ENCODE results near the gene RNF32.
"Not testable (repeated sequence)": the region's sequence is repeated elsewhere in the genome, so short reads cannot be mapped to it uniquely, and the experiment has no call there.

RNF32 gene

GRCh38 chr7:156640949-156641485 lies 443 bp downstream of the RNF32 start:
- H3K4me3 Mint-ChIP-seq = peak overlapping the region; percentile 91 to 94

DNA sequence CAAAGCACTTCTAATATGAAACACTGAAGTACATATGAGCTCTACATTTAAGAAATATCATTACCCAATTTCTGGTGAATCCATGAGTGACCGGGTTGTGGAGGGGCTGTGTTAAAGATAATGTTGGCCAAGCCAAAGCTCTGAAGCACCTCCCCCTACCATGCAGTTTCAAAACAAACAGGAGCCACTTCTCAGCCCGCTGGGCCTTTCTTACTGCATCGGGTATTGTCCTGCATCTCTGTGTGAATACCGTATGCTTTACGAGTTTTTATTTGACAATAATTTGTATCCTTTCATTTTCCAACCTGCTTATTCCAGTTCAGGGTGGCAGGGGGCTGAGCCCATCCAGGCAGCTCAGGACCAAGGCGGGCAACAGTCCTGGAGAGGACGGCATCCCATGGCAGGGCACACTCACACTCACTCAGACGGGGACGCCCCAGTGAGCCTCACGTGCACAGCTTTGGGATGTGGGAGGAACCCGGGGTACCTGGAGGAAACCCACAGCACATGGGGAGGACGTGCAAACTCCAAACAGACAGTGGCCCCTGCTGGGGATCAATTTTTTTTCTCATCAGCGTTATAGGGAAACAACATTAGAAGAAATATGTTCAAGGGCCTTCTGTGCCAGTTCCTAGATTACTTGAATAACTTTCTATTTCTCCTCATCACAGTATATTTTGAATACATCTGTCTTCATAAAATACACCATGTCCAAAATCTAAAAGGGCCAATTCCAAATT lies 1.9 kb downstream of the RNF32 start:
- no peak overlapping the region for H3K4me3 Mint-ChIP-seq
- peaks cover 2 to 6% of the 10 kb centered on the region in 2 donors for H3K27me3 Mint-ChIP-seq

More at GRCh38 chr7:156640949-156641485, 443 bp downstream of the RNF32 start:
- peak overlapping the region; percentile 97 for H3K27ac Mint-ChIP-seq
- DNase-seq (no peak), ATAC-seq (replicated peaks) (peak; percentile 69 to 70)
- H3K27me3 Mint-ChIP-seq = peaks cover 0 to 4% of the 10 kb centered on the region in 2 donors
- H3K9me3 Mint-ChIP-seq = peaks cover 6 to 7% of the 10 kb centered on the region in 2 donors
- peaks cover 10 to 30% of the 10 kb centered on the region in 2 donors for H3K4me1 Mint-ChIP-seq
- H3K36me3 Mint-ChIP-seq = peaks cover 9 to 20% of the 10 kb centered on the region in 2 donors

DNA sequence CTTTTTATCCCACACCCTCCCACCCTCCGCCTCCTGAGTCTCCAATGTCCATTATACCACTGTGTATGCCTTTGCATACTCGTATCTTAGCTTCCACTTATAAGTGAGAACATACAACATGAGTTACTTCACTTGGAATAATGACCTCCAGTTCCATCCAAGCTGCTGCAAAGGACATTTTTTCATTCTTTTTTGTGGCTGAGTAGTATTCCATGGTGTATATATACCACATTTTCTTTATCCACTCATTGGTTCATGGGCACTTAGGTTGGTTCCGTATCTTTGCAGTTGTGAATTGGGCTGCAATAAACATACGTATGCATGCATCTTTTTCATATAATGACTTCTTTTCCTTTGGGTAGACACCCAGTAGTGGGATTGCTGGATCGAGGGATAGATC lies 6.8 kb downstream of the RNF32 start:
- Mint-ChIP-seq H3K36me3 (peaks cover 1 to 11% of the 10 kb centered on the region in 2 donors), H3K27me3 (peaks cover 37 to 45% of the 10 kb centered on the region in 2 donors)
- not testable (repeated sequence) for H3K4me1 Mint-ChIP-seq; ATAC-seq (replicated peaks); H3K27ac Mint-ChIP-seq; H3K9me3 Mint-ChIP-seq; DNase-seq; H3K4me3 Mint-ChIP-seq

More for the DNA sequence above, 1.9 kb downstream of the RNF32 start:
- no peak overlapping the region for H3K27ac Mint-ChIP-seq
- DNase-seq (no peak), ATAC-seq (replicated peaks) (no peak)
- H3K9me3 Mint-ChIP-seq = peaks cover 5 to 6% of the 10 kb centered on the region in 2 donors
- H3K4me1 Mint-ChIP-seq = peaks cover 8 to 20% of the 10 kb centered on the region in 2 donors
- peaks cover 7 to 10% of the 10 kb centered on the region in 2 donors for H3K36me3 Mint-ChIP-seq

DNA sequence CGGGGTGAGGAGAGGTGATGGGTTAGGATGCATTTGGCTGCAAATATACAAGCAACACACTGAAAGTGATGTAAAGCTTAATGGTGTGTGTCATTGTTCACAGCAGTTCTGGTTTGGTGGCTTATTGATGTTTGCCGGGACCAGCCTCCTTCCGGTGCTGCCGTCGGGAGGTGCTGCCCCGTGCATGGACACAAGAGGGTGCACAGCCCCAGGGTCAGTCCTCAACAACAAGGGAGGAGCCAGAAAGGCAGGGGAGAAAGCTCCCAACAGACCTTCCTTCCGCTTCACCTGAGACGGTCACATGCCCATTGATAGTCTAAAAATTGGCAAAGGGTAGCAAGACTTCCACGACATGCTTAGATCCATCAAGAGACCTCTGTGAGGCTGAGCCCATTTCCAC lies 9.5 kb downstream of the RNF32 start:
- ATAC-seq (replicated peaks) (no peak), DNase-seq (no peak)
- Mint-ChIP-seq H3K9me3 (no peaks in the 10 kb centered on the region), H3K36me3 (peaks cover 0 to 12% of the 10 kb centered on the region in 2 donors), H3K4me1 (no peaks in the 10 kb centered on the region), H3K27ac (no peak overlapping the region), H3K27me3 (peaks cover 34 to 46% of the 10 kb centered on the region in 2 donors), H3K4me3 (no peak overlapping the region)

DNA sequence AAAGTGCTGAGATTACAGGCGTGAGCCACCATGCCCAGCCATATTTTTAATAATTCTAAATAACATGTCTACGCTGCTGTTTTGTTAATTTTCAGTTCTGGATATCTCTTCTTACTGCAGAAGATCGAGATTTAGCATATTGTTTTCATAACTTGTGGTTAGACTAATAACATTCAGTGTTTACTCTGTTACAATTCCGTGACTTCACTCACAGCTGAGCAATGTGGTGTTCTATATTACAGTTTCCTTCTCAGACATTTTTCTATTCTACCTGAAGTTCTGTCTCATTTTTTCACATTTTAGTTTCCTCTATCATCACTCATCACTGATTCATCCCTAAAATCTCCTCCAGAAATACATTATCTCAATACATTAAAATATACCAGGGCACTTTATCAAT lies 10.9 kb downstream of the RNF32 start:
- Mint-ChIP-seq H3K27ac (no peak overlapping the region), H3K9me3 (no peaks in the 10 kb centered on the region), H3K4me1 (no peaks in the 10 kb centered on the region), H3K27me3 (peaks cover 34 to 46% of the 10 kb centered on the region in 2 donors), H3K36me3 (peaks cover 0 to 12% of the 10 kb centered on the region in 2 donors), H3K4me3 (no peak overlapping the region)
- DNase-seq (no peak), ATAC-seq (replicated peaks) (no peak)

GRCh38 chr7:156652886-156653568 lies 12.5 kb downstream of the RNF32 start:
- peaks cover 0 to 8% of the 10 kb centered on the region in 2 donors for H3K36me3 Mint-ChIP-seq
- no peak overlapping the region for H3K4me3 Mint-ChIP-seq
- peaks cover 26 to 38% of the 10 kb centered on the region in 2 donors for H3K27me3 Mint-ChIP-seq
- H3K4me1 Mint-ChIP-seq = no peaks in the 10 kb centered on the region
- ATAC-seq (replicated peaks) (no peak), DNase-seq (no peak)
- H3K27ac Mint-ChIP-seq = no peak overlapping the region
- H3K9me3 Mint-ChIP-seq = no peaks in the 10 kb centered on the region

- Mint-ChIP-seq H3K27me3 (peaks cover 19 to 24% of the 10 kb centered on the region in 2 donors), H3K27ac (no peak overlapping the region), H3K4me3 (no peak overlapping the region), H3K9me3 (no peaks in the 10 kb centered on the region), H3K4me1 (no peaks in the 10 kb centered on the region), H3K36me3 (peaks cover 0 to 6% of the 10 kb centered on the region in 2 donors)
- no peak for ATAC-seq (replicated peaks)
- DNase-seq = no peak
These were observed 14.1 kb downstream of the RNF32 start for GRCh38 chr7:156654511-156655234.

- H3K36me3 Mint-ChIP-seq = peaks cover 0 to 6% of the 10 kb centered on the region in 2 donors
- ATAC-seq (replicated peaks) (no peak), DNase-seq (no peak)
- H3K4me1 Mint-ChIP-seq = no peaks in the 10 kb centered on the region
- no peak overlapping the region for H3K4me3 Mint-ChIP-seq
- peaks cover 14 to 18% of the 10 kb centered on the region in 2 donors for H3K27me3 Mint-ChIP-seq
- no peaks in the 10 kb centered on the region for H3K9me3 Mint-ChIP-seq
- no peak overlapping the region for H3K27ac Mint-ChIP-seq
These were observed 14.7 kb downstream of the RNF32 start for GRCh38 chr7:156655251-156655650.

DNA sequence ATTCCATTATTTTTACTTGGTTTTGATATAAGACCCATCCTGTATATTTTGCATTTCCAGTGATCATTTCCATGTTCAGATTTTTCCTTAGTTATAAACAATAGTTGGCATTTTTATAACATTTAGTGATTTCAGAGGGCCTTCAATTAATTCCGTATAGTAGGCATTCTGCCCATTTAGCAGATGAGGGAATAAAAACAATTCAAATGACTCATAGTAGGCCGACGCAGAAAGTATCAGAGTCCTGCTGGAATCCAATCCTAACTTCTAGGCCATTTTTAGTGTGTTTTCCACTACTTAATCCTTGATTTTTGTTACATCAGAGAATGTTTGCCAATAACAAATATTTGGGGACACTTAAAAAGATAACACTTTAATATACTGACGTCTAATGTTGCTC lies 15.4 kb downstream of the RNF32 start:
- DNase-seq = no peak
- Mint-ChIP-seq H3K4me1 (no peaks in the 10 kb centered on the region), H3K4me3 (no peak overlapping the region), H3K9me3 (no peaks in the 10 kb centered on the region), H3K27ac (no peak overlapping the region), H3K27me3 (peaks cover 7 to 11% of the 10 kb centered on the region in 2 donors), H3K36me3 (peaks cover 0 to 6% of the 10 kb centered on the region in 2 donors)
- no peak for ATAC-seq (replicated peaks)

DNA sequence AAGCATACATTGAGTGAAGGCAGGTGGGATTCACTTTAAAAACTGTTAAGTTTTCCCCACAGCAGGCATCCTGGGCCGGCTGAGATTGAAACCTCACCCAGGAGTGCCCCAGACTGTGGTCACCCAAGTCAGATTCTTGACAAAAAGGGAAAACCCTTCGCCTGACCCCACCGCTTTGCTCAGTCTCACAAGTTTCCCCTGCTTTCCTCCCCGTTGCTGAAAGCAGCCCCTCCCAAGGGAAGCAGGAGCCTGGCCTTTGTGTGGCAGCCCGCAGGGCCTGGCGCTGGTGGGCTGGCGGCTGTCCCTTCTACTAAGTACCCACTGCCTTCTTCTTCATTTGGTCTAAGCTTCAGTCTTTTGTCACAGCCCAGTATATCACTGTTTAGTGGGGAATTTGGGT lies 16.0 kb downstream of the RNF32 start:
- H3K27ac Mint-ChIP-seq = no peak overlapping the region
- no peaks in the 10 kb centered on the region for H3K9me3 Mint-ChIP-seq
- DNase-seq (no peak), ATAC-seq (replicated peaks) (peak in 1 of 2 donors; percentile 27)
- peaks cover 0 to 6% of the 10 kb centered on the region in 2 donors for H3K36me3 Mint-ChIP-seq
- peaks cover 7% of the 10 kb centered on the region in 2 donors for H3K27me3 Mint-ChIP-seq
- H3K4me1 Mint-ChIP-seq = no peaks in the 10 kb centered on the region
- no peak overlapping the region for H3K4me3 Mint-ChIP-seq

GRCh38 chr7:156657681-156658080 lies 17.1 kb downstream of the RNF32 start:
- Mint-ChIP-seq H3K36me3 (no peaks in the 10 kb centered on the region), H3K4me3 (no peak overlapping the region), H3K9me3 (no peaks in the 10 kb centered on the region), H3K27ac (no peak overlapping the region), H3K4me1 (no peaks in the 10 kb centered on the region), H3K27me3 (no peaks in the 10 kb centered on the region)
- ATAC-seq (replicated peaks) = no peak
- DNase-seq = no peak

- Mint-ChIP-seq H3K4me3 (no peak overlapping the region), H3K27me3 (no peaks in the 10 kb centered on the region), H3K4me1 (no peaks in the 10 kb centered on the region), H3K27ac (no peak overlapping the region), H3K9me3 (no peaks in the 10 kb centered on the region), H3K36me3 (no peaks in the 10 kb centered on the region)
- no peak for DNase-seq
- ATAC-seq (replicated peaks) = no peak
These were observed 18.6 kb downstream of the RNF32 start for GRCh38 chr7:156659203-156659602.

DNA sequence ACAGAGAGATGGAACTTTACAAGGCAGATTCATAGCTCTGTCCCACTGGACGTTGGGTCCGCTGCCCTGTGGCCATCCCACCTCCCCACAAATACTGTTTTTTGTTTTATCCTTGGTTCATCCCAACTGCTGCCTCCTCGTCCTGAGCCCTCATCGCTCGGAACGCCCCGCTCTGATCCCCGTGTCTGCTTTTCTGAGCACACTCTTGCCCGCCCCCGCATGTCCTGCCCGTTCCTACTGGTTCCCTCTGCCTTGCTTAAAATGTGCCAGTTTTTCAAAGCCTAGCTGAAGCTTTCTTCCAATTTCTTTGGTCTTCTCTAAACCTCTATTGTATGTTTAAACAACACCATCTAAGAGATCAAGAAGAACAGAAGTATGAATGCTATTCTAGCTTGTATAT lies 19.4 kb downstream of the RNF32 start:
- DNase-seq (no peak), ATAC-seq (replicated peaks) (no peak)
- no peaks in the 10 kb centered on the region for H3K4me1 Mint-ChIP-seq
- H3K27me3 Mint-ChIP-seq = no peaks in the 10 kb centered on the region
- no peaks in the 10 kb centered on the region for H3K9me3 Mint-ChIP-seq
- H3K36me3 Mint-ChIP-seq = no peaks in the 10 kb centered on the region
- H3K4me3 Mint-ChIP-seq = no peak overlapping the region
- H3K27ac Mint-ChIP-seq = no peak overlapping the region

DNA sequence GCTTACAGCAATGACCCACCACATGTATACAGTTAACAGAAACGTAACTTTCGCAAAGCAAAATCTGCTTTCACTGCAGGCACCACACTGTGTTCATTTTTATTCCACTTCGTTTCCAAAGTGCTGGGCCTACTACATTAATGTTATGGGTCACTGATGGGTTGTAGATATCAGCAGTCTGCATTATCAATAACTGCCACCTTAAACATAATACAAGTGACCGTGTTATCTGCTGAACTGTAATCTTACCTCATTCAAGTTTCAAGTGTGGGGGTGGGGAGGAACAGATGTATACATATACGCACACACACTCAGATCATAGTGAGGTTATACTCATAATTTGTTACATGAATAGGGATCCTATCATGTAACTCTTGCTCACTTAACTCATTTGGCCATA lies 21.1 kb downstream of the RNF32 start:
- Mint-ChIP-seq H3K4me1 (no peaks in the 10 kb centered on the region), H3K36me3 (no peaks in the 10 kb centered on the region), H3K27ac (no peak overlapping the region), H3K4me3 (no peak overlapping the region), H3K9me3 (no peaks in the 10 kb centered on the region), H3K27me3 (no peaks in the 10 kb centered on the region)
- ATAC-seq (replicated peaks) (no peak), DNase-seq (no peak)

Measured in stimulated activated naive B cell treated with anti-CD40 and anti-IgM and Interleukin-4, amounts not matched to agents 10 μg/mL and 1 μg/mL and 100 μg/mL, for 72 hours (primary cell).